NCI-H1092 treated with DMSO at 0.1 percent for 48 hours (cell line): ENCODE results near the gene ROR2.
"Not testable (repeated sequence)": the region's sequence is repeated elsewhere in the genome, so short reads cannot be mapped to it uniquely, and the experiment has no call there.

Experiments
- DNase-seq: peaks from one replicate; lab custom pipeline; 2025; lab: John Stamatoyannopoulos, UW

ROR2 gene

DNA sequence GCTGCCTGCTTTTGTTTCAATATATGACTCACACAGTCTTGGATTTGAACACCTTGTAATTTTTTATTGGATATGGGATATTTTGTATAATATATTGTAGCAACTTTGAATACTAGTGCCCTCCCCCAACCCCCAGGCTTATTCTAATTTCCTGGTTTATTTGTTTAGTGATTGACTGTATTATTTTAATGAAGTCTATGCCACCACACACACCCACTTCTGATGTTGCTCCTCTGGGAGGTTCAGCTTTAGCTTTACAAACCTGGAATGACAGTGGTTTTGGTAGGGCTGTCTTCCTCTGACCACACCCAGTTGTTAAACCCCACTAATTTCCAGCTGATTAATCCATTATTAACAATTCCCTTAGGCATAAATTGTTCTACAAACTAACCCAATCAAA is 320.3 kb downstream of the ROR2 start:
- no peak for DNase-seq

- no peak for DNase-seq
Observed at GRCh38 chr9:91628892-91629291, 321.1 kb downstream of the ROR2 start.

DNA sequence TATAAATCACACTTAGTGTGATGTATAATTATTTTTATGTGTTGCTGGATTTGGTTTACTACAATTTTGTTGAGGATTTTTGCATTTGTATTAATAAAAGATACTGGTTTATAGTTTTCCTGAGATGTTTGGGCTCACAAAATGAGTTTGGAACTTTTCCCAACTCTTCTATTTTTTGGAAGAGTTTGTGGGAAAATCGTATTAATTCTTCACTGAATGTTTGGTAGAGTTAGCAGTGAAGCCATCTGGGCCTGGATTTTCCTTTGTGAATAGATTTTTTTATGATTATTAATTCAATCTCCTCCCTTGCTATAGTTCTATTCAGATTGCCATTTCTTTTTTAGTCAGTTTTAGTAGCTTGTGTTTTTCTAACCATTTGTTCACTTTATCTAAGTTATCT is 324.7 kb downstream of the ROR2 start:
- DNase-seq = no peak

DNA sequence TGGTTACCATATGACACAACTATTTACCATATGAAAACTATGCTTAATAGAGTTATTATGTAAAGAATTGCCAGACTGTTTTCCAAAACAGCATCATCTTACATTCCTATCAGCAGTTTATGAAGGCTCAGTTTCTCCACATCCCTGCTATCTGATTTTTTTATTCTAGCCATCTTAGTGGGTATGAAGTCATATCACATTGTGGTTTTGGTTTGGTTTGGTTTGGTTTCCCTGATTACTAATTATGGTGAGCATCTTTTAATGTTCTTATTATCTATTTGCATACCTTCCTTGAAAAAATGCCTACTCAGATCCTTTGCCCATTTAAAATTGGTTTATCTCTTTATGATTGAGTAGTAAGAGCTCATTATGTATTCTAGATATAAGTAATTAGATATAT is 327.0 kb downstream of the ROR2 start:
- no peak for DNase-seq

- DNase-seq = not testable (repeated sequence)
Observed at GRCh38 chr9:91622121-91622520, 327.9 kb downstream of the ROR2 start.

- DNase-seq = not testable (repeated sequence)
Observed at GRCh38 chr9:91614044-91614443, 336.0 kb downstream of the ROR2 start.

- no peak for DNase-seq
Observed at GRCh38 chr9:91611582-91611981, 338.4 kb downstream of the ROR2 start.

- DNase-seq = no peak
Observed at GRCh38 chr9:91606255-91606995, 343.6 kb downstream of the ROR2 start.

DNA sequence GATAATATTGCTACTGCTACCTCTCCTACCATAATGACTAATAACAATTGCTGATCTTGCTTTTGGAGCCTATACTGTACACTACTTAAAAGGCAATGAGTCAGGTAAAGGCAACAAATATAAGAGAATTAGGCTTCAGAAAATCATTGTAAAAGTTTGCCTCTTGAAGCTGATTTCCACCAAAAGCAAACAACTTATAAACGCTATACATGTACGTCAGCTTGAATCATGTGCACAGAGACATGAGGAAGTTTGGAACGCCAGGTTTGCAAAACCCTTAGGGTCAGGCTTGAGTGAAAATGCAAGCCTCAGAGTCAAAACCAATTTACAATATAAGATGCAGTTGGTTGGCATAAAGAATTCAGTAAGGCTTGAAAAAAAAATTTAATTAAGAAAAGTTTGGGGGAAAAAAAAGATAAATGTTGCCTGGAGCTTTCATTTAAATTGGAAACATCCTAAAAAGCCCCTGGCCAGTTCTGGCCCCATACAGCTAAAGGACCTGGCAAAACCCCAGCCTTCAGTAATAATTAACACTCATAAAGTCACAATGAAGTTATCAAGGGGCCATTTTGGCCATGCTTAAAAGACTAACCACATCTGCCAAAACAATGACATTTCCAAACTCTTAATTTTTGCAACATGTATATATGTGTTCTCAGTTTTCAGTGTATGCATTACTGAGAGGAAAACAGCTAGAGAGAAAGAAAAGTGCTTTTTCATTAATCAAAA is 345.4 kb downstream of the ROR2 start:
- DNase-seq = no peak

DNA sequence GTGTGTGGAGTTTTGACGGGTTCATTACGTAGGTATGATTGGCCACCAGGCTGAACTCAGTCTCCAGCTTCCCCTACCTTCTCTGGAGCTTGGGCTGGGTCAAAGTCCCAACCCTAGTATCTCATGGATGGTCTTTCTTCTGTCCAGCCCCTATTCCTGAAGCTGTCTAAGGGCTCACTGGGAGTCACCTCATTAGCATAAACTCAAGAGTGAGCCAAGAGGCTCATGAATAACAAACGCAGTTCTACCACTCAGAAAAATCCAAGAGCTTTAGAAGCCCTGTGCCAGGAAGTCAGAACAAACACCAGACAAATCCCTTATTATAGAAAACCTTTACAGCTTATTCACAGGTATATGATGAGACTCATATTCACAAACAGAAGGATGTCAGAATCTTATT is 346.1 kb downstream of the ROR2 start:
- DNase-seq = no peak

GRCh38 chr9:91599564-91599963 is 350.5 kb downstream of the ROR2 start:
- no peak for DNase-seq

DNA sequence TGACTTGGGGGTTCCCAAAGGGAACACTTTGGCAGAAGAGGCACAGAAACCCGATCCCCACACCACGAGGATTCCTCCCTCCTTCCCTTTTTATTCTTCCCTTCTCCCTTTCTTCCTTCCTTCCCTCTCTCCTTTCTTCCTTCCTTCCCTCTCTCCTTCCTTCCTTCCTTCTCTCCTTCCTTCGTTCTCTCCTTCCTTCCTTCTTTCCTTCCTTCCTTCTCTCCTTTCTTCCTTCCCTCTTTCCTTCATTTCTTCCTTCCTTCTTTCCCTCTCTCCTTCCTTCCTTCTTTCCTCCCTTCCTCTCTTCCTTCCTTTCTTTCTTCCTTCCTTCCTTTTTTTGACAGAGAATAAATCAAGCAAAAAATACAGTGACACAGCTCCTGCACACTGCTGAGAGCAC is 358.4 kb downstream of the ROR2 start:
- no peak for DNase-seq

DNA sequence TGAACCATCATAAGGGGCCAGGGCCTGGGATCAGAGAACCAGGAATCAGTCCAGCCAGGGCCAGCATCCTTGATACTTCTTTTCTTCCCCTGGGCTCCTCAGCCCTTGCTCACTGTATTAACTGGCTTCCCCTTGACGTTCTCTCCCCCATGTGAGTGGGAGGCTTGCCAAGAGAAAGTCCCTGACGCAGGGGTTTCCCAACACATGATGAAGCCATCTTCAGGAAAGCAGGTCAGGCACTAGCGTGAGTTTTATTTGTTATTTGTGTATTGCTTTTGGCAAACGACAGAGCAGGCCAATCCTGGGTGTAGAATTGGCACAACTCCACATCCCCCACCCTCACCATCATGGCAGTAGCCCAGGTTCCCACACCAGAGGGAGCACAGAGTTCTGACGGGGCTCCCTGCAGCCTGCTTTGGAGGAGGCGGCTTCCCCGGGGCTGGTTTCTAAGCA is 360.9 kb downstream of the ROR2 start:
- DNase-seq = peak; percentile 45

GRCh38 chr9:91586282-91586681 is 363.7 kb downstream of the ROR2 start:
- no peak for DNase-seq

GRCh38 chr9:91583966-91584365 is 366.1 kb downstream of the ROR2 start:
- no peak for DNase-seq

GRCh38 chr9:91583161-91583875 is 366.7 kb downstream of the ROR2 start:
- no peak for DNase-seq

DNA sequence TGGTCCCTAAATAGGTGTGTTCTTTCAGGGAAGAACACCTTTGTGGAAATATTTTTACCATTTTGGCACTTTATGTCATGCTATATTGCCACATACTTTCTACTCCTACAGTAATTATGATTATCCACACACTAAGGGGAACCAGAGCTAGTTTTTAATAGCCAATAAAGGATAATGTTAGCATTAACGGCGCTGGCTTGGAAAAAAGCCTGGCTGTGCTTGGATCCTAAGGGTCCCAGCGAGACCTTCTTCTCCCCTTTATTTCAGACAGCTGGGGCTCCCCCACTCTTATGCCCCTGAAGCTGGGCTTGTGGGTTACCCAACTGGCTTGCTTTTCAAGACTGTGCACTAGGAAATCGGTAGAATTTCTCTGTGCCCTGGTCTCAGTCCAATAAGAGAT is 367.8 kb downstream of the ROR2 start:
- DNase-seq = no peak

DNA sequence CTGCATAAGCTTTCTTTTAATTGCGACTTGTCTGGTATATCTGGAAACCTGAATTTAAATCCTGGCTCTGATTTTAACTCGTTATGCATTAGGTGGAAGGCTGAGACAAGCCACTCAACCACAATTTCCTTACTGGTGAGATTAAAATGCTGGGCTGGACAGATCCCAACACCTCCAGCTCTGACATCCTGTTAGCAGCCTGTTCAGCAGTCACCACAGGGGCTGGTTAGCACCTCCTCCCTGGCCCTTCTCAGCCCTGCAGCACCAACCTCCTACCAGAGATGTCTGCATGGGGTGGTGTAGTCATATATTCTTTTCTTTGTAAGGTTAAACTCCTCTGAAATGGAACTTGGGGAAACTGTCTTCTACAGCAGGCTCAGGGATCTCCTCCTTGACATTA is 369.9 kb downstream of the ROR2 start:
- DNase-seq = no peak

GRCh38 chr9:91578911-91579310 is 371.1 kb downstream of the ROR2 start:
- no peak for DNase-seq

- DNase-seq = no peak
Observed at GRCh38 chr9:91577633-91578061, 372.4 kb downstream of the ROR2 start.

DNA sequence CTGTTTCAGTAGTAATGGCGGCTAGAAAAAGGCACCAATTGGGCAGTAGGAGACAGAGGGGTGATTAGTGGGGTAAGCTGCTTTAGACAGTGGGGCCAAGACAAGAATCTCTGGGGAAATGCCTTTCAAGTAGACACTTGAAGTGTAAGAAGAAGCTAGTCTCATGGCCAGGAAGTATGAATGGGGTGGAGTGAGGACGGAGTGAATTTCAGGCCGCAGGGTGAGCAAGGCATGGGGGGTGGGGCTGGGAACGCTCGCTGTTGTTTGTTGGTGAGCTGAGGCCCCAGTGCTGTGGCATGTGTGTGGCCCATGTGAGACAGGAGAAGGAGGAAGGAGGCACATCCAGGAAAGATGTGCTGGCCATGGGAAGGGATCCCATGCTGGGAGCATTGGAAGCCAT is 377.2 kb downstream of the ROR2 start:
- DNase-seq = no peak

DNA sequence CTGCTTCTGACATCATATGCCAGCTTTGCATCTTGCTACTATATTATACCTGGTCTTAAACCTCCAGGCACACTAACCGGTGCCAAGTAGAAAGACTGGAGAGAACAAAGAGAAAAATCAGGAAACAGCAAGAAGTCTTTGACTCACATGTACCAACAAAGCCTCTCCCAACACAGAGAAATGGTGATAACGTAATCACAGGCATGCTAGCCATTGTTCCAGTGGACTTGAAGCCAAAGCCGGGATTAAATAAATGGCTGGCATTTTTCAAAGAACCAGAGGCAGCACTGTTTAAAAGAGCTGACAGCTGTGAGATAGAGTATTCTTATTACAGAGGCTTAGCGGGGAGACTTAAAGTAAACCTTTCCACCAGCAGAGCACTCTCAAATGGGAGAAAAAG is 378.0 kb downstream of the ROR2 start:
- DNase-seq = no peak

- DNase-seq = no peak
Observed at GRCh38 chr9:91571036-91571435, 379.0 kb downstream of the ROR2 start.
